GM12874 (cell line): ENCODE measurements around the gene CMSS1.

Experiments
- CTCF ChIP-seq: IDR thresholded peaks from 2 replicates; pipeline ENCODE4 v1.5.1; 2011; ENCODE audit warnings: low read depth, mild to moderate bottlenecking, control low read depth, low read length, moderate library complexity; ENCODE audit not compliant: insufficient read depth

CMSS1 gene

GRCh38 chr3:100125161-100125938 lies 307.7 kb downstream of the CMSS1 start:
- TF ChIP-seq CTCF, result no peak

- TF ChIP-seq CTCF, result no peak
These were observed 310.1 kb downstream of the CMSS1 start for GRCh38 chr3:100127792-100128191.

GRCh38 chr3:100128565-100128964 lies 310.9 kb downstream of the CMSS1 start:
- TF ChIP-seq CTCF, result no peak

- TF ChIP-seq CTCF, result no peak
These were observed 312.3 kb downstream of the CMSS1 start for GRCh38 chr3:100129941-100130340.

- TF ChIP-seq CTCF, result no peak
These were observed 313.6 kb downstream of the CMSS1 start for GRCh38 chr3:100131241-100131640.

GRCh38 chr3:100136921-100137320 lies 319.3 kb downstream of the CMSS1 start:
- TF ChIP-seq CTCF, result no peak

- TF ChIP-seq CTCF, result no peak
These were observed 323.3 kb downstream of the CMSS1 start for GRCh38 chr3:100140976-100141375.
